Mucosa of descending colon (tissue), 3 donors: ENCODE data around the gene NPRL2. TPM values are rescaled to one million over a fixed set of nuclear protein-coding genes. Genes with fewer than 3 reads are reported as not detected.

Experiments used
- ATAC-seq: fragments of 200-7000 bp; cut with Tn5 transposase; one replicate; pipeline ENCODE4 v1.9.1; 2020; ENCODE audit warnings: mild to moderate bottlenecking, moderate library complexity
- DNase-seq, 3 donors: peaks; one replicate each; pipeline ENCODE4 v3.0.0-alpha.2; 2020
- H3K36me3 ChIP-seq: fragments of 200-600 bp; one replicate; pipeline ENCODE4 v1.8.0; 2021; ENCODE audit warnings: low read depth, mild to moderate bottlenecking
- H3K4me1 ChIP-seq: fragments of 200-600 bp; one replicate; pipeline ENCODE4 v1.8.0; 2021; ENCODE audit warnings: low read depth, mild to moderate bottlenecking
- H3K4me3 ChIP-seq: fragments of 200-600 bp; one replicate; pipeline ENCODE4 v1.8.0; 2021; ENCODE audit warnings: mild to moderate bottlenecking
- H3K9me3 ChIP-seq: fragments of 200-600 bp; one replicate; pipeline ENCODE4 v1.8.0; 2021; ENCODE audit warnings: mild to moderate bottlenecking
- CTCF ChIP-seq: fragments of 200-600 bp; IDR thresholded peaks from one replicate; pipeline ENCODE4 v1.8.0; 2022; ENCODE audit warnings: antibody characterized with exemption, mild to moderate bottlenecking
- intact Hi-C, 2 donors: fragments of 100-400 bp; cut with DNase I in 1 of 2; cut with micrococcal nuclease in 1 of 2; formaldehyde crosslinking; loops; one replicate each; pipeline versions ENCODE4 v1.11.0 to v1.11.1; 2022; cut with DNase I, micrococcal nuclease
- total RNA-seq, 3 donors: library from RNA; stranded (reverse); fragmentation: NEBNext Ultra II Directional in 2 of 3; extraction: Animal tissue kit (Norgen Biotek cat#: 25700) in 2 of 3; gene quantifications; one replicate each; pipeline versions ENCODE4 v1.2.1 to v1.2.4, GENCODE V29; 2021 to 2023
- donor health status: DM: no; HTN: no; CAD: no; lungs with moderate emphysema.
- donor health status: DM: no; HTN: no; CAD: no.
- donor health status: DM: no; HTN: yes; CAD: no.

Gene NPRL2
- total RNA-seq, 3 donors from 2014 or later = 20.2 to 32.9 (median 25.0) TPM

GRCh38 chr3:50326182-50326541 is 24.4 kb downstream of the NPRL2 start:
- H3K4me1 ChIP-seq = peaks cover 23% of the 10 kb centered on the region
- no peaks in the 10 kb centered on the region for H3K9me3 ChIP-seq
- DNase-seq (no peak), ATAC-seq (no peak)
- H3K4me3 ChIP-seq = no peak overlapping the region
- no peak for TF ChIP-seq CTCF
- H3K36me3 ChIP-seq = peaks cover 8% of the 10 kb centered on the region
- intact Hi-C loops = no loop called here

GRCh38 chr3:50325497-50326181 is 24.9 kb downstream of the NPRL2 start:
- H3K36me3 ChIP-seq = peaks cover 3% of the 10 kb centered on the region
- no peaks in the 10 kb centered on the region for H3K9me3 ChIP-seq
- DNase-seq = no peak
- H3K4me3 ChIP-seq = no peak overlapping the region
- ATAC-seq = no peak
- peaks cover 23% of the 10 kb centered on the region for H3K4me1 ChIP-seq
- TF ChIP-seq CTCF = no peak
- intact Hi-C loops = no loop called here

GRCh38 chr3:50325113-50325480 is 25.5 kb downstream of the NPRL2 start:
- Histone ChIP-seq H3K36me3 (no peaks in the 10 kb centered on the region), H3K4me1 (peaks cover 27% of the 10 kb centered on the region), H3K4me3 (no peak overlapping the region), H3K9me3 (no peaks in the 10 kb centered on the region)
- TF ChIP-seq CTCF = no peak
- no peak for DNase-seq
- intact Hi-C loops = no loop called here
- ATAC-seq = no peak

GRCh38 chr3:50324351-50325112 is 26.0 kb downstream of the NPRL2 start:
- H3K9me3 ChIP-seq = no peaks in the 10 kb centered on the region
- DNase-seq (peak; percentile 72 to 87 (median 78)), ATAC-seq (no peak)
- H3K4me3 ChIP-seq = no peak overlapping the region
- intact Hi-C loops = no loop called here
- no peaks in the 10 kb centered on the region for H3K36me3 ChIP-seq
- H3K4me1 ChIP-seq = peaks cover 32% of the 10 kb centered on the region
- TF ChIP-seq CTCF = peak; percentile 43

- ATAC-seq (no peak), DNase-seq (peak in 1 of 3 donors; percentile 62)
- TF ChIP-seq CTCF = no peak
- Histone ChIP-seq H3K9me3 (no peaks in the 10 kb centered on the region), H3K4me1 (peaks cover 39% of the 10 kb centered on the region), H3K36me3 (no peaks in the 10 kb centered on the region), H3K4me3 (no peak overlapping the region)
- intact Hi-C loops = no loop called here
These were observed 26.9 kb downstream of the NPRL2 start for GRCh38 chr3:50323614-50324199.
